Thoracic aorta (tissue), 2 donors: Measurements from ENCODE around the gene GABBR2. TPM values are rescaled to one million over a fixed set of nuclear protein-coding genes. Genes with fewer than 3 reads are reported as not detected.

Experiments
- ATAC-seq: fragments of 150-250 bp; one replicate; pipeline ENCODE4 v1.8.0; 2017; ENCODE audit warnings: low read depth; ENCODE audit not compliant: insufficient number of reproducible peaks, low FRiP score
- DNase-seq: peaks from one replicate; pipeline ENCODE4 v3.0.0-alpha.2; 2020; ENCODE audit warnings: low spot score
- H3K27ac ChIP-seq, 2 donors: fragments of 200-600 bp; sonication (generic); 1 replicate in 1 of 2; 2 replicates in 1 of 2; pipeline ENCODE4 v1.5.1; 2016; ENCODE audit warnings: mild to moderate bottlenecking in 2 of 2, moderate library complexity in 2 of 2
- H3K27me3 ChIP-seq: fragments of 200-600 bp; sonication (generic); replicated peaks from 2 replicates; pipeline ENCODE4 v1.6.0; 2016; ENCODE audit warnings: mild to moderate bottlenecking; ENCODE audit not compliant: insufficient read depth
- H3K36me3 ChIP-seq: fragments of 200-600 bp; sonication (generic); one replicate; pipeline ENCODE4 v1.5.1; 2016
- H3K4me1 ChIP-seq, 2 donors: fragments of 200-600 bp; sonication (generic); 1 replicate in 1 of 2; 2 replicates in 1 of 2; pipeline versions ENCODE4 v1.5.1 to v1.6.0; 2016; ENCODE audit warnings: low read depth in 2 of 2, mild to moderate bottlenecking in 1 of 2; ENCODE audit not compliant: control insufficient read depth in 1 of 2
- H3K4me3 ChIP-seq: fragments of 200-600 bp; sonication (generic); 2 replicates; pipeline ENCODE4 v1.5.1; 2016; ENCODE audit warnings: mild to moderate bottlenecking
- H3K9me3 ChIP-seq: fragments of 200-600 bp; sonication (generic); 2 replicates; pipeline ENCODE4 v1.5.1; 2016
- total RNA-seq, 2 donors: library from RNA; depleted of rRNA; stranded (reverse); fragments of >200 nt; gene quantifications; one replicate each; pipeline versions ENCODE4 v1.1.0 to v1.2.3, GENCODE V29; 2016
- TF ChIP-seq, protein P1 (sequence below): fragments of 200-600 bp; sonication (generic); IDR thresholded peaks from one replicate; pipeline ENCODE4 v1.5.1; 2019; ENCODE audit warnings: antibody characterized with exemption

Gene GABBR2
- total RNA-seq, 2 donors from 2014 or later, result not detected

DNA sequence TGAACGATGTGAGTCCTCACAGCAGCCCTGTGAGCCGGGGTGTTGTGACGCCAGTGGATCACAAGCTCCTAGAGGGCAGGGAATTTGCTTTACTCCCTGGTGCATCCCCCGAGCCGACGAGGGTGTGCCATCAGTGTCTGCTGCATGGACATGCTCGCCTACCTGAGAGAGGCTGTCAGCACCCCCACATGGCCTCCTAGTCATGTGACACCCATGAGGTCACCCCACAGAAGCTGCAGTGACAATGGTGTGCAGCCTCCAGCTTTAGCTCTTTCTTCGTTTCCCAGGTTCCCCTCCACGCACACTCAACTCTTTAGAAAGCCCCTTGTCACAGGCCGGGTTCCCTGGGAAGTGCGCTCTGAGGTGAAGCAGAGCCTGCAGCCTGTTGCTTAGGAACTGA is 19.8 kb upstream of the GABBR2 start:
- TF ChIP-seq, protein P1, sequence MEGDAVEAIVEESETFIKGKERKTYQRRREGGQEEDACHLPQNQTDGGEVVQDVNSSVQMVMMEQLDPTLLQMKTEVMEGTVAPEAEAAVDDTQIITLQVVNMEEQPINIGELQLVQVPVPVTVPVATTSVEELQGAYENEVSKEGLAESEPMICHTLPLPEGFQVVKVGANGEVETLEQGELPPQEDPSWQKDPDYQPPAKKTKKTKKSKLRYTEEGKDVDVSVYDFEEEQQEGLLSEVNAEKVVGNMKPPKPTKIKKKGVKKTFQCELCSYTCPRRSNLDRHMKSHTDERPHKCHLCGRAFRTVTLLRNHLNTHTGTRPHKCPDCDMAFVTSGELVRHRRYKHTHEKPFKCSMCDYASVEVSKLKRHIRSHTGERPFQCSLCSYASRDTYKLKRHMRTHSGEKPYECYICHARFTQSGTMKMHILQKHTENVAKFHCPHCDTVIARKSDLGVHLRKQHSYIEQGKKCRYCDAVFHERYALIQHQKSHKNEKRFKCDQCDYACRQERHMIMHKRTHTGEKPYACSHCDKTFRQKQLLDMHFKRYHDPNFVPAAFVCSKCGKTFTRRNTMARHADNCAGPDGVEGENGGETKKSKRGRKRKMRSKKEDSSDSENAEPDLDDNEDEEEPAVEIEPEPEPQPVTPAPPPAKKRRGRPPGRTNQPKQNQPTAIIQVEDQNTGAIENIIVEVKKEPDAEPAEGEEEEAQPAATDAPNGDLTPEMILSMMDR, result no peak
- Histone ChIP-seq H3K36me3 (peaks cover 2% of the 10 kb centered on the region), H3K4me3 (no peak overlapping the region), H3K4me1 (no peaks in the 10 kb centered on the region), H3K9me3 (no peaks in the 10 kb centered on the region), H3K27ac (no peak overlapping the region), H3K27me3 (no peaks in the 10 kb centered on the region)
- DNase-seq, result no peak
- ATAC-seq, result no peak

DNA sequence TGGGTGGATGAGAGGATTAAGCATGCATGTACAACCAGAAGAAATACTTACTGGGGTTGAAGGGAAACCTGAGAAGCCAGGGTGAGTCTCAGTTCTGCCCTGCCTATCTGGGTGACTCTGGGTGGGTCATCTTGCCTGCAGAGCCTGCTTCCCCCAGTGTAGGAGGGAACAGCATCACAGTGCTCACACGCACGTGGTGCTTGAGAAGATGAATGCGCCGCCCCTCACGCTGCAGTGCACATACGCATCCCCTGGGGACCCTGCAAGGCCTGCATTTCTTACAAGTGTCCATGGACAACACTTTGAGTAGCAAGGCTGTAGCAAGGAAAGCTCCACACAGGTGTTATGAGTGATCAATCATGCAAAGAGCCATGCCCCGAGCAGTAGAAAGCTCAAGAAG is 18.7 kb upstream of the GABBR2 start:
- Histone ChIP-seq H3K4me3 (no peak overlapping the region), H3K27ac (no peak overlapping the region), H3K9me3 (no peaks in the 10 kb centered on the region), H3K36me3 (no peaks in the 10 kb centered on the region), H3K27me3 (no peaks in the 10 kb centered on the region), H3K4me1 (no peaks in the 10 kb centered on the region)
- DNase-seq (no peak), ATAC-seq (no peak)
- TF ChIP-seq, protein P1, result no peak

DNA sequence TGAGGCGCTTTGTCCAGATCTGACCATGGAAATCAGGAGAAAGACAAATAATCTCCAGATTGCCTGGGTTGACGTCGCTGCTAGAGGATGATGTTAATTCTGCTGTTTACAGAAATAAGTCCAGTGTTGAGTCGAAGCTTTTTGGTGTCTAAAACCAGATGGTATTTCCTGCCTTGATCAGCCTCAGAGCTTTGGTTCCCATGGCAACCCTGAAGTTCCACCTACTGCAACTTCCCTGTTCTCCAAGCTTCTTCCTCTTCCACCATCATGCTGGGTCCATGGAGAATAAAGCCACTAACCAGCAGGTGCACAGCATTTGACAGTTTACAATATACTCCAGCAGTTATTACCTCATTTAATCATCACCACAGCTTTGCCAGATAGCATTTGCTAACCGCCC is 18.0 kb upstream of the GABBR2 start:
- ATAC-seq (no peak), DNase-seq (no peak)
- H3K4me1 ChIP-seq, result no peaks in the 10 kb centered on the region
- no peaks in the 10 kb centered on the region for H3K36me3 ChIP-seq
- no peaks in the 10 kb centered on the region for H3K9me3 ChIP-seq
- no peak overlapping the region for H3K27ac ChIP-seq
- H3K27me3 ChIP-seq, result no peaks in the 10 kb centered on the region
- H3K4me3 ChIP-seq, result no peak overlapping the region
- TF ChIP-seq, protein P1, result no peak

DNA sequence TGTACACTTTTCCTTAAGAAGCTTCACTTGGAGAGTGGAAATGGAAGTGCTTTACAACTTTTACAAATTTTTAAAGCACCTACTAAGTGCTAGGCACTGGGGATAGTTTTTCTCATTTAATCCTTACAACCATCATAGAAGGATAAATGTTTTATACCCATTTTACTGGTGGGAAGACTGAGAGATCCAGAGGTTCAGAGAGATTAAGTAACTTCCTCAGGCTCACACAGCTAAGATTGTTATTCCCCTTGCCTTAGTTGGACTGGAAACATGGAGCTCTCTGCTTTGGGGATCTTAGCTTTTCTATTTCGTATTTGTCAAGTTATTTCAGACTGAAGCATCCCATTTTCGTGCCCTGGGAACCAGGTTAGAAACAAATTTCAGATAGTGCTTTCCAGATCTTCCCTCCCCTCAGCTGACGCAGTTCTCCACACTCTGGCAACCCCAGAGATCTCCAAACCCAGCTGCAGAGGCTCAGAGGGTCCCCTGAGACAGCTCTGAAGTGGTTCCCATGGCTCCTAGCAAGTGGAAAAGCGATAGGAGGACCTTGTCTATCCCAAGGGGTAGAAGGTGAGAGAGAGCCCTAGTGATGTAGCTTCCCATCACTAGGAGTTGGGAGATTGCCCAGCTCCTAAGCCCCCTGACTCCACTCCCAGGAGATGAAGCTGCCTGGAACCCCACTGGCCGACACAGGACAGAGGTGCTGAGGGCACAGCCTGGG is 16.2 kb upstream of the GABBR2 start:
- ATAC-seq (no peak), DNase-seq (no peak)
- Histone ChIP-seq H3K36me3 (no peaks in the 10 kb centered on the region), H3K9me3 (no peaks in the 10 kb centered on the region), H3K27me3 (no peaks in the 10 kb centered on the region), H3K4me3 (no peak overlapping the region), H3K27ac (no peak overlapping the region), H3K4me1 (no peaks in the 10 kb centered on the region)
- TF ChIP-seq, protein P1, result no peak

DNA sequence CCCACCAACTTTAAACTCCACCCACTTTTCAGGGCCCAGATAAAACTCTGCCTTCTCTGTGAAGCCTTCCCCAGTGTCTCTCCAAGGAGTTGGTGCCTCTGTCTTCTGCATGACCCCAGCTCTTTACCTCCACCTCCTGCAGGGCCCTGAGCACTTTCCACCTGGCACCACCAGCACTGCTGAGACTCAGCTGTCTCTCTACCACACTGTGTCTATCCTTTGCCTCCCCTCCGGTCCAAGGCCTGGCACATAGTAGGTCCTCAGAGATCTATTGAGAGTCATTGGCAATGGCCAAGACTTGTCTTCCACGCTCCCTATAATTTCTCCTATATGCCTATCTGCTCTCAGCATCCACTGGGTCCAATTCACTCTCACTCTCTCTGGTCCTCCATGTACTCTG is 12.9 kb upstream of the GABBR2 start:
- no peaks in the 10 kb centered on the region for H3K27me3 ChIP-seq
- no peaks in the 10 kb centered on the region for H3K36me3 ChIP-seq
- DNase-seq, result no peak

More for the DNA sequence above, 12.9 kb upstream of the GABBR2 start:
- Histone ChIP-seq H3K9me3 (no peaks in the 10 kb centered on the region), H3K4me3 (no peak overlapping the region), H3K27ac (no peak overlapping the region), H3K4me1 (no peaks in the 10 kb centered on the region)
- TF ChIP-seq, protein P1, result no peak
- no peak for ATAC-seq
